Tibial artery (tissue), 4 donors: ENCODE data around the gene SLC5A2.
"Not testable (repeated sequence)": the region's sequence is repeated elsewhere in the genome, so short reads cannot be mapped to it uniquely, and the experiment has no call there.

Source experiments
- DNase-seq, 2 donors: peaks; one replicate each; pipeline ENCODE4 v3.0.0-alpha.2; 2019
- H3K27ac ChIP-seq, 2 donors: fragments of 200-600 bp; sonication (generic) in 1 of 2; 1 replicate in 1 of 2; 2 replicates in 1 of 2; pipeline ENCODE4 v1.5.1; 2018 to 2019; ENCODE audit warnings: mild to moderate bottlenecking in 1 of 2
- H3K27me3 ChIP-seq, 2 donors: fragments of 200-600 bp; sonication (generic) in 1 of 2; one replicate each; pipeline versions ENCODE4 v1.5.1 to v1.6.0; 2016 to 2019
- H3K36me3 ChIP-seq, 3 donors: fragments of 200-600 bp; sonication (generic) in 2 of 3; one replicate each; pipeline ENCODE4 v1.5.1; 2016 to 2019; ENCODE audit warnings: mild to moderate bottlenecking in 2 of 3
- H3K4me1 ChIP-seq, 4 donors: fragments of 200-600 bp; sonication (generic) in 2 of 4; 1 replicate in 3 of 4; 2 replicates in 1 of 4; pipeline ENCODE4 v1.5.1; 2016 to 2019
- H3K4me3 ChIP-seq, 2 donors: fragments of 200-600 bp; sonication (generic) in 1 of 2; 1 replicate in 1 of 2; 2 replicates in 1 of 2; pipeline ENCODE4 v1.5.1; 2018 to 2019; ENCODE audit warnings: mild to moderate bottlenecking in 2 of 2
- H3K9me3 ChIP-seq, 3 donors: fragments of 200-600 bp; sonication (generic) in 1 of 3; one replicate each; pipeline ENCODE4 v1.5.1; 2016 to 2019
- CTCF ChIP-seq, 2 experiments: fragments of 200-600 bp in 1 of 2; fragments of 450-650 bp in 1 of 2; IDR thresholded peaks; one replicate each; pipeline ENCODE4 v1.5.1; 2017 to 2019; ENCODE audit warnings: antibody characterized with exemption in 2 of 2, mild to moderate bottlenecking in 1 of 2, moderate library complexity in 1 of 2
- intact Hi-C: fragments of 100-400 bp; cut with DNase I; formaldehyde crosslinking; loops from one replicate; pipeline ENCODE4 v1.15.0; 2023; ENCODE audit warnings: low total_unique reads

SLC5A2 gene

GRCh38 chr16:31478956-31479355 is 4.0 kb upstream of the SLC5A2 start:
- no peaks in the 10 kb centered on the region for H3K27me3 ChIP-seq
- H3K36me3 ChIP-seq, result peaks cover 40 to 44% (median 42%) of the 10 kb centered on the region in 3 donors
- H3K27ac ChIP-seq, result no peak overlapping the region
- TF ChIP-seq CTCF (IDR thresholded peaks at IDR 0.05), result no peak
- H3K4me1 ChIP-seq, result peaks cover 0 to 13% (median 4%) of the 10 kb centered on the region in 4 donors
- intact Hi-C loops, result no loop called here
- no peak for DNase-seq
- no peak overlapping the region for H3K4me3 ChIP-seq
- no peaks in the 10 kb centered on the region for H3K9me3 ChIP-seq

- no peak for DNase-seq
- H3K36me3 ChIP-seq, result peaks cover 32 to 36% (median 34%) of the 10 kb centered on the region in 3 donors
- TF ChIP-seq CTCF (IDR thresholded peaks at IDR 0.05), result no peak
- H3K27ac ChIP-seq, result no peak overlapping the region
- peaks cover 0 to 8% (median 3%) of the 10 kb centered on the region in 4 donors for H3K4me1 ChIP-seq
- intact Hi-C loops, result no loop called here
- H3K27me3 ChIP-seq, result peaks cover 0 to under 1% of the 10 kb centered on the region in 2 donors
- H3K9me3 ChIP-seq, result no peaks in the 10 kb centered on the region
- H3K4me3 ChIP-seq, result no peak overlapping the region
These were observed 3.2 kb upstream of the SLC5A2 start for GRCh38 chr16:31479751-31480150.

- H3K36me3 ChIP-seq, result peaks cover 19 to 24% (median 24%) of the 10 kb centered on the region in 3 donors
- no peaks in the 10 kb centered on the region for H3K9me3 ChIP-seq
- H3K27ac ChIP-seq, result no peak overlapping the region
- peaks cover 0 to 13% of the 10 kb centered on the region in 2 donors for H3K27me3 ChIP-seq
- H3K4me3 ChIP-seq, result no peak overlapping the region
- intact Hi-C loops, result no loop called here
- no peak for TF ChIP-seq CTCF (IDR thresholded peaks at IDR 0.05)
- DNase-seq, result peak in 1 of 2 donors; percentile 44
- peaks cover 0 to 7% (median 3%) of the 10 kb centered on the region in 4 donors for H3K4me1 ChIP-seq
These were observed 1.9 kb upstream of the SLC5A2 start for GRCh38 chr16:31480851-31481536.

- H3K36me3 ChIP-seq, H3K27ac ChIP-seq, H3K4me3 ChIP-seq, H3K9me3 ChIP-seq, DNase-seq, intact Hi-C loops: not testable (repeated sequence)
- Histone ChIP-seq H3K4me1 (peaks cover 11 to 26% (median 19%) of the 10 kb centered on the region in 4 donors), H3K27me3 (peaks cover 0 to 43% of the 10 kb centered on the region in 2 donors)
These were observed 1.1 kb downstream of the SLC5A2 start for GRCh38 chr16:31484048-31484447.

GRCh38 chr16:31484491-31485171 is 1.7 kb downstream of the SLC5A2 start:
- Histone ChIP-seq H3K36me3 (peaks cover 0 to under 1% (median 0%) of the 10 kb centered on the region in 3 donors), H3K4me3 (no peak overlapping the region), H3K4me1 (peaks cover 11 to 26% (median 19%) of the 10 kb centered on the region in 4 donors), H3K9me3 (no peaks in the 10 kb centered on the region), H3K27me3 (peaks cover 0 to 46% of the 10 kb centered on the region in 2 donors), H3K27ac (no peak overlapping the region)
- intact Hi-C loops, result no loop called here
- no peak for TF ChIP-seq CTCF (IDR thresholded peaks at IDR 0.05)
- no peak for DNase-seq

- H3K27me3 ChIP-seq, result peaks cover 0 to 46% of the 10 kb centered on the region in 2 donors
- no peaks in the 10 kb centered on the region for H3K9me3 ChIP-seq
- TF ChIP-seq CTCF (IDR thresholded peaks at IDR 0.05), result no peak
- intact Hi-C loops, result no loop called here
- H3K4me3 ChIP-seq, result no peak overlapping the region
- DNase-seq, result no peak
- H3K36me3 ChIP-seq, result peaks cover 0 to 10% (median under 1%) of the 10 kb centered on the region in 3 donors
- H3K4me1 ChIP-seq, result peaks cover 11 to 22% (median 19%) of the 10 kb centered on the region in 4 donors
- H3K27ac ChIP-seq, result no peak overlapping the region
These were observed 2.6 kb downstream of the SLC5A2 start for GRCh38 chr16:31485571-31485970.
